ENCODE data around the gene PAK5.

DNA sequence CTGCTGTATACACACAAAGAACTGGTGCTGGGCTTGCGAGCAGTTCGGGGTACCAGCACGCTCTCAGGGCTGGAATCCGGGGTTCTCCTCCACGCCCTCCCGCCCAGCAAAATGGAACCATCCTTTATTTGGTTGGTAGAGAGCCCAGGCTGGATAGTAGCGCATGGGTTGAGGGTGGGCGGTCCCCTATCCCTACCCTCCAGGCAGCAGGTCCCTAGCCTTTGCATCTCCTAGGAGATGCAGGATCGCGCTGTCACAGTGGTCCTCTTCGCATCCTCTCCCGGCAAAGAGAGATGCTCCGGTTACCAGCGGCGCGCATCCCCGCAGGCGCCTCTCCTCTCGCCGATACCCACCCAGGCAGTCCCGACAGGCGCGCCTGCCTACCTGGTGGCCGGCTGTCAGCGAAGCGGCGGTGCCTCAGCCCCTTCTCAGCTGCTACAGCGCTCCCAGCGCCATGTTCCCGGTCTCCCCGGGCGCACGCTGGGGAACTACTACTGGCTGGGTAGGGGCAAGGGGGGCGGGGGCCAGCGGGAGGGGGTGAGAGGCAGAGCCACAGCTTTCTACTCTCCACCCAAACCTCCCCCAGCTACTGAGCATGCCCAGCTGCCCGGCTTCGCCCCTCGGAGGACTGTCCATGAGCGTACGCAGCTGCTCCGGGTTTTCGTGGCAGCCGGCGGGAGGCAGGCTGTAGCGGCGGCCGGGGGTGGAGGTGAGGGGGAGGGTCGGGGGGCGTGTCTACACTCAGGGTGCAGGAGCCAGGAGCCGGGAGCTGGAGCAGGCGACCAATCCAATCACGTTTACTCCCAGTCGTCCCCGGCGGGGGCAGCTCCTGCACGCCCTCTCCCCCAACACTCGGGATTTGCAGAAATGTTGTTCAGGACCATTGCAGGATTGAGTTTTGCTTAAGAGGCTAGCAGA is at the start of gene PAK5:
- TF ChIP-seq CTCF (optimal IDR thresholded peaks at IDR 0.05 in 1 of 3, IDR thresholded peaks at IDR 0.05 in 1 of 3, conservative IDR thresholded peaks at IDR 0.05 in 1 of 3; ENCODE audit: extremely low read depth in 1 of 3, insufficient read depth in 2 of 3, low read length in 3 of 3) (no peak), EZH2 (IDR thresholded peaks at IDR 0.05; ENCODE audit: low read length) (peak; percentile 63)
